IMR-90 (cell line): ENCODE data around the gene PNMA8C. TPM values are rescaled to one million over a fixed set of nuclear protein-coding genes. Genes with fewer than 3 reads are reported as not detected.

Experiments used
- ATAC-seq: fragments of 200-7000 bp; cut with Tn5 transposase; 2 replicates; pipeline ENCODE4 v1.9.1; 2020; ENCODE audit warnings: low read depth, mild to moderate bottlenecking, moderate library complexity
- BruUV-seq: library from RNA; stranded (reverse); fragments of 400-500 nt; replicated peaks from 2 replicates; lab custom pipeline; 2021; lab: Mats Ljungman, UMichigan
- CTCF ChIA-PET: fragments of 300-600 bp; formaldehyde crosslinking; extraction: SDS; loops from one replicate; lab custom pipeline; 2021; ENCODE audit warnings: antibody characterized with exemption; lab: Yijun Ruan, JAX
- POLR2A ChIA-PET: fragments of 300-600 bp; sonication (Branson Sonifier 250); formaldehyde crosslinking; loops from one replicate; lab custom pipeline; 2022; ENCODE audit warnings: antibody characterized with exemption; ENCODE audit not compliant: unreplicated experiment; lab: Charles Lee
- DNase-seq: peaks from one replicate; pipeline ENCODE4 v3.0.0; 2013
- H2AFZ ChIP-seq: replicated peaks from 2 replicates; pipeline ENCODE3; 2013; ENCODE audit warnings: low read length, mild to moderate bottlenecking; ENCODE audit not compliant: poor library complexity
- H2AK5ac ChIP-seq: 2 replicates; pipeline ENCODE4 v1.6.1; 2013; ENCODE audit warnings: low read depth, low read length, inconsistent platforms
- H2AK9ac ChIP-seq: replicated peaks from 2 replicates; pipeline ENCODE3; 2013; ENCODE audit warnings: mild to moderate bottlenecking, low read depth, low read length, moderate library complexity; ENCODE audit not compliant: poor library complexity
- H2BK120ac ChIP-seq: 2 replicates; pipeline ENCODE4 v1.6.1; 2013; ENCODE audit warnings: low read depth, low read length, inconsistent platforms
- H2BK15ac ChIP-seq: 3 replicates; pipeline ENCODE4 v1.6.1; 2013; ENCODE audit warnings: low read depth, low read length, inconsistent platforms
- H2BK20ac ChIP-seq: 2 replicates; pipeline ENCODE4 v1.6.1; 2013; ENCODE audit warnings: low read depth, mild to moderate bottlenecking, inconsistent platforms, low read length, moderate library complexity
- H2BK5ac ChIP-seq: 2 replicates; pipeline ENCODE4 v1.6.1; 2013; ENCODE audit warnings: mild to moderate bottlenecking, low read depth, low read length, inconsistent platforms; ENCODE audit not compliant: poor library complexity, severe bottlenecking
- H3K14ac ChIP-seq: replicated peaks from 2 replicates; pipeline ENCODE4 v1.6.1; 2013; ENCODE audit warnings: low read depth, low read length, inconsistent platforms
- H3K18ac ChIP-seq: 2 replicates; pipeline ENCODE4 v1.6.1; 2013; ENCODE audit warnings: low read depth, low read length, control low read depth
- H3K23ac ChIP-seq: 2 replicates; pipeline ENCODE4 v1.6.1; 2013; ENCODE audit warnings: low read depth, low read length, inconsistent platforms
- H3K27ac ChIP-seq: 2 replicates; pipeline ENCODE4 v1.5.1; 2013; ENCODE audit warnings: mild to moderate bottlenecking, control low read depth, low read length; ENCODE audit not compliant: insufficient read depth
- H3K27me3 ChIP-seq: 2 replicates; pipeline ENCODE4 v1.6.1; 2013; ENCODE audit warnings: low read length; ENCODE audit not compliant: control insufficient read depth, insufficient read depth
- H3K36me3 ChIP-seq: 2 replicates; pipeline ENCODE4 v1.6.1; 2013; ENCODE audit warnings: low read length, mixed read lengths; ENCODE audit not compliant: control insufficient read depth, insufficient read depth
- H3K4ac ChIP-seq: 2 replicates; pipeline ENCODE4 v1.6.1; 2013; ENCODE audit warnings: low read depth, low read length, inconsistent platforms
- H3K4me1 ChIP-seq: 2 replicates; pipeline ENCODE4 v1.6.1; 2013; ENCODE audit warnings: low read length, mixed read lengths; ENCODE audit not compliant: control insufficient read depth, insufficient read depth
- H3K4me2 ChIP-seq: 2 replicates; pipeline ENCODE4 v1.6.1; 2013; ENCODE audit warnings: low read depth, mild to moderate bottlenecking, control low read depth, low read length, moderate library complexity
- H3K4me3 ChIP-seq: 2 replicates; pipeline ENCODE4 v1.5.1; 2013; ENCODE audit warnings: low read depth, mild to moderate bottlenecking, control low read depth, low read length, moderate library complexity; ENCODE audit not compliant: insufficient read depth
- H3K56ac ChIP-seq: 2 replicates; pipeline ENCODE4 v1.6.1; 2013; ENCODE audit warnings: low read length, inconsistent platforms; ENCODE audit not compliant: insufficient read depth; ENCODE audit errors: extremely low read depth
- H3K79me1 ChIP-seq, 2 experiments: 2 replicates each; pipeline ENCODE4 v1.6.1; 2013; ENCODE audit warnings: low read length in 2 of 2, inconsistent platforms in 1 of 2, low read depth in 1 of 2
- H3K9ac ChIP-seq: 2 replicates; pipeline ENCODE4 v1.6.1; 2013; ENCODE audit warnings: low read depth, low read length, control low read depth
- H3K9me1 ChIP-seq: 2 replicates; pipeline ENCODE4 v1.6.1; 2013; ENCODE audit warnings: low read length, inconsistent platforms; ENCODE audit not compliant: insufficient read depth
- H3K9me3 ChIP-seq: 2 replicates; pipeline ENCODE4 v1.6.1; 2013; ENCODE audit warnings: low read length; ENCODE audit not compliant: control insufficient read depth, insufficient read depth
- H4K20me1 ChIP-seq: 2 replicates; pipeline ENCODE4 v1.6.1; 2013; ENCODE audit warnings: low read length, inconsistent platforms; ENCODE audit not compliant: insufficient read depth
- H4K5ac ChIP-seq: 2 replicates; pipeline ENCODE4 v1.6.1; 2013; ENCODE audit warnings: mild to moderate bottlenecking, low read depth, low read length, control low read depth
- H4K8ac ChIP-seq, 2 experiments: 2 replicates each; pipeline ENCODE4 v1.6.1; 2013; ENCODE audit warnings: low read depth in 2 of 2, low read length in 2 of 2, control low read depth in 1 of 2, inconsistent platforms in 1 of 2
- H4K91ac ChIP-seq: 2 replicates; pipeline ENCODE4 v1.6.1; 2013; ENCODE audit warnings: low read depth, low read length, inconsistent platforms; ENCODE audit not compliant: insufficient read depth
- BHLHE40 ChIP-seq: fragments of 150-350 bp; IDR thresholded peaks from 2 replicates; pipeline ENCODE4 v1.6.1; 2016; ENCODE audit warnings: mild to moderate bottlenecking, low read depth, low read length
- CEBPB ChIP-seq: IDR thresholded peaks from 2 replicates; pipeline ENCODE4 v1.6.1; 2012; ENCODE audit warnings: low read depth, low read length, improper control_type of control experiment
- CHD1 ChIP-seq: IDR thresholded peaks from 2 replicates; pipeline ENCODE4 v1.6.1; 2012; ENCODE audit warnings: low read depth, low read length, improper control_type of control experiment
- CTCF ChIP-seq: conservative IDR thresholded peaks from 2 replicates; pipeline ENCODE4 v1.5.1; 2012; ENCODE audit warnings: mild to moderate bottlenecking, low read depth, low read length, improper control_type of control experiment
- ELK1 ChIP-seq: fragments of 150-350 bp; IDR thresholded peaks from 2 replicates; pipeline ENCODE4 v1.6.1; 2016; ENCODE audit warnings: low read depth, mild to moderate bottlenecking, low read length, moderate library complexity, borderline replicate concordance
- FOS ChIP-seq: fragments of 150-350 bp; IDR thresholded peaks from 2 replicates; pipeline ENCODE4 v1.6.1; 2016; ENCODE audit warnings: low read depth, low read length
- MAFK ChIP-seq: IDR thresholded peaks from 2 replicates; pipeline ENCODE4 v1.6.1; 2012; ENCODE audit warnings: low read depth, low read length, improper control_type of control experiment
- MAZ ChIP-seq: IDR thresholded peaks from 2 replicates; pipeline ENCODE4 v1.6.1; 2012; ENCODE audit warnings: low read depth, mild to moderate bottlenecking, low read length, improper control_type of control experiment, moderate library complexity, borderline replicate concordance
- NFE2L2 ChIP-seq: fragments of 150-350 bp; IDR thresholded peaks from 2 replicates; pipeline ENCODE4 v1.6.1; 2016; ENCODE audit warnings: low read depth, mild to moderate bottlenecking, low read length
- POLR2A ChIP-seq: IDR thresholded peaks from 2 replicates; pipeline ENCODE4 v1.6.1; 2012; ENCODE audit warnings: mild to moderate bottlenecking, low read depth, low read length
- RAD21 ChIP-seq: IDR thresholded peaks from 2 replicates; pipeline ENCODE4 v1.6.1; 2012; ENCODE audit warnings: low read length, improper control_type of control experiment
- RCOR1 ChIP-seq: IDR thresholded peaks from 2 replicates; pipeline ENCODE4 v1.6.1; 2012; ENCODE audit warnings: mild to moderate bottlenecking, low read length, improper control_type of control experiment; ENCODE audit not compliant: insufficient replicate concordance
- RFX5 ChIP-seq: IDR thresholded peaks from 2 replicates; pipeline ENCODE4 v1.8.0; 2012; ENCODE audit warnings: low read depth, mild to moderate bottlenecking, low read length, moderate library complexity
- SMC3 ChIP-seq: fragments of 150-350 bp; IDR thresholded peaks from 2 replicates; pipeline ENCODE4 v1.6.1; 2016; ENCODE audit warnings: low read depth, mild to moderate bottlenecking, antibody characterized with exemption, low read length, moderate library complexity
- USF2 ChIP-seq: fragments of 150-350 bp; IDR thresholded peaks from 2 replicates; pipeline ENCODE4 v1.6.1; 2017; ENCODE audit warnings: mild to moderate bottlenecking, antibody characterized with exemption, low read length, low read depth
- WGBS, 2 experiments: methylation state at CpG; one replicate each; pipeline versions ENCODE4 v1.1.5 to v1.1.7; 2013; ENCODE audit warnings: missing lambda C conversion rate in 2 of 2; ENCODE audit not compliant: insufficient read length in 1 of 2; ENCODE audit errors: extremely low coverage in 2 of 2; 5-methylcytosine and 5-hydroxymethylcytosine counted together
- dilution Hi-C: fragments of 300-500 bp; cut with HindIII; formaldehyde crosslinking; loops from one replicate; pipeline ENCODE4 v1.14.3; 2018; ENCODE audit warnings: low sequenced_read_pairs; ENCODE audit not compliant: unreplicated experiment
- in situ Hi-C: fragments of 300-500 bp; cut with MboI; formaldehyde crosslinking; loops from 3 replicates; pipeline ENCODE4 v1.14.3; 2019; ENCODE audit warnings: low sequenced_read_pairs, inconsistent platforms, mixed read lengths
- intact Hi-C: fragments of 100-400 bp; cut with micrococcal nuclease; formaldehyde crosslinking; loops from 2 replicates; pipeline ENCODE4 v1.10.0; 2022
- polyA plus RNA-seq, 3 experiments: library from polyadenylated mRNA; depleted of rRNA; stranded (reverse); fragments of >200 nt; gene quantifications; 2 replicates each; pipeline ENCODE4 v1.2.3, GENCODE V29; 2012; ENCODE audit warnings: low replicate concordance in 1 of 3
- total RNA-seq: library from RNA; depleted of rRNA; stranded (reverse); fragments of >200 nt; gene quantifications from 2 replicates; pipeline ENCODE4 v1.2.3, GENCODE V29; 2012

PNMA8C gene
- total and polyA plus RNA-seq, 2 of the 4 experiments (the other 2 are of a cell fraction): 0.09 to 0.18 TPM

- TF ChIP-seq SMC3: no peak
- no peak for TF ChIP-seq MAFK
- TF ChIP-seq RFX5: no peak
- TF ChIP-seq FOS: no peak
- no peak for TF ChIP-seq CEBPB
- no peak for TF ChIP-seq MAZ
- no peak for TF ChIP-seq USF2
- TF ChIP-seq POLR2A: no peak
- TF ChIP-seq CHD1: no peak
- TF ChIP-seq ELK1: no peak
- TF ChIP-seq CTCF: no peak
- TF ChIP-seq RAD21: no peak
- TF ChIP-seq NFE2L2: no peak
- TF ChIP-seq BHLHE40: no peak
- TF ChIP-seq RCOR1: no peak
- Histone ChIP-seq H3K36me3 (no peaks in the 10 kb centered on the region), H3K23ac (no peak overlapping the region), H3K9me1 (peaks cover 6% of the 10 kb centered on the region; the same call in 1 of the 2 replicates), H3K18ac (no peak overlapping the region), H2BK20ac (no peak overlapping the region), H3K27ac (no peak overlapping the region), H3K56ac (no peak overlapping the region), H3K9me3 (no peaks in the 10 kb centered on the region), H2AK9ac (no peak overlapping the region), H2AFZ (no peak overlapping the region), H4K91ac (no peak overlapping the region), H3K4me3 (no peak overlapping the region), H2AK5ac (no peak overlapping the region), H2BK15ac (no peak overlapping the region), H3K27me3 (peaks cover 5% of the 10 kb centered on the region; the same call in 1 of the 2 replicates), H3K4ac (no peak overlapping the region), H2BK5ac (no peak overlapping the region), H4K20me1 (no peaks in the 10 kb centered on the region), H3K4me1 (0 out of 2 replicates have a peak, but pooled peaks cover 1% of the 10 kb centered on the region), H3K9ac (no peak overlapping the region), H4K5ac (no peak overlapping the region), H3K4me2 (no peak overlapping the region), H2BK120ac (no peak overlapping the region), H4K8ac (no peak overlapping the region), H3K79me1 (no peaks in the 10 kb centered on the region), H3K14ac (no peak overlapping the region)
- DNase-seq (no peak), ATAC-seq (no peak)
- ChIA-PET CTCF (no interaction called here), POLR2A (no interaction called here)
- no TSS peak for BruUV-seq
- WGBS, 2 experiments: no CpG with 5 or more reads among the region's 4 CpGs
- in situ Hi-C loops (no loop called here), dilution Hi-C loops (no loop called here), intact Hi-C loops (no loop called here)
These were observed 1.3 kb upstream of the PNMA8C start for GRCh38 chr19:46429999-46430398.
